Stimulated activated CD4-positive, alpha-beta T cell treated with anti-CD3 and anti-CD28 coated beads, Interleukin-1b, Interleukin-23, amount 100 ng/mL, for 24 hours (primary cell): ENCODE data around the gene IFI44.
A peak's percentile ranks its signal among the peaks of the same experiment; 100 is the strongest.

ENCODE experiments used
- DNase-seq, 4 experiments: peaks; one replicate each; pipeline ENCODE4 v3.0.0-alpha.2; 2020; ENCODE audit warnings: low read depth in 4 of 4, low spot score in 1 of 4

Gene IFI44

GRCh38 chr1:78649628-78650027, at the start of gene IFI44:
TSS of gene IFI44 (plus strand) at chr1:78649831. CDS start at chr1:78650196, 365 bp downstream.
- DNase-seq: peak; percentile 20 to 47 (median 44)

GRCh38 chr1:78601068-78601467, 48.6 kb upstream of the IFI44 start:
- no peak for DNase-seq

GRCh38 chr1:78603206-78603605, 46.4 kb upstream of the IFI44 start:
- no peak for DNase-seq

DNA sequence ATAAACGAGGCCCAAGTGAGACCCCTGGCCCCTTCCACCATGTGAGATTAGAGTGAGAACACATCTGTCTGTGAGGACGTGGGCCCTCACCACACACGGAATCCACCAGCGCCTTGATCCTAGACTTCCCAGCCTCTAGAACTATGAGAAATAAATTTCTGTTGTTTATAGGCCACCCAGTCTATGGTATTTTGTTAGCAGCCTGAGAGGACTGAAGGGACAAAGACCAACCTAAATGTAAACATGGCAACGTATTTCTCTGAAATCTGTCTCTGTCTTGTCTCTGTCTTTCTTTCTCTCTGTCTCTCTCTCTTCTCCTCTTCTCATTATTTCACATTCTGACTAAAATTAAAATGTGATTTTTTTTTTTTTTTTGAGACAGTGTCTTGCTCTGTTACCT, 45.0 kb upstream of the IFI44 start:
- DNase-seq: no peak

- DNase-seq: no peak
Observed at GRCh38 chr1:78606274-78606673, 43.4 kb upstream of the IFI44 start.

DNA sequence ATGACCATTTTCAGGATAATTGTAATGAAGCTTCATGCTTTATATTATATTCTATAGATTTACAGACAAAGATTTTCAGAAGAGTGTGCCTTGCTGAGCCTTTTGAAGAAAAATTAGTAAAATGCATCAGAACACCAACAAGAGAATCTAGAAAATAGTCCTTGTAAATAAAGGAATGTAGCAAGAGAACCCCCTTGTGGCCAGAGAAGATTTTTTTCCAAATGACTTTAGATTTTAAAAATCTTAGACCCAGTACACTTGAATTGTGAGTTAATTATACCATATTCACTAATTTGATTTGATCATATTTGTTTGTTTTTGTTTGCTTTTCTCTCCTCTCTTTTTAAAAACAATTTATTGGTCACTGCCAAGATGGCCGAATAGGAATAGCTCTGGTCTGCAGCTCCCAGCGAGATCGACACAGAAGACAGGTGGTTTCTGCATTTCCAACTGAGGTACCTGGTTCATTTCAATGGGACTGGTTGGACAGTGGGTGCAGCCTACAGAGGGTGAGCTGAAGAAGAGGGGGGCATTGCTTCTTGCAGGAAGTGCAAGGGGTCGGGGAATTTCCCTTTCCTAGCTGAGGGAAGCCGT, 42.2 kb upstream of the IFI44 start:
- no peak for DNase-seq

- no peak for DNase-seq
Observed at GRCh38 chr1:78607944-78608343, 41.7 kb upstream of the IFI44 start.

GRCh38 chr1:78617615-78618026, 32.0 kb upstream of the IFI44 start:
- peak in 3 of 4 experiments; percentile 14 to 24 (median 23) for DNase-seq

- no peak for DNase-seq
Observed at GRCh38 chr1:78619032-78619431, 30.6 kb upstream of the IFI44 start.

DNA sequence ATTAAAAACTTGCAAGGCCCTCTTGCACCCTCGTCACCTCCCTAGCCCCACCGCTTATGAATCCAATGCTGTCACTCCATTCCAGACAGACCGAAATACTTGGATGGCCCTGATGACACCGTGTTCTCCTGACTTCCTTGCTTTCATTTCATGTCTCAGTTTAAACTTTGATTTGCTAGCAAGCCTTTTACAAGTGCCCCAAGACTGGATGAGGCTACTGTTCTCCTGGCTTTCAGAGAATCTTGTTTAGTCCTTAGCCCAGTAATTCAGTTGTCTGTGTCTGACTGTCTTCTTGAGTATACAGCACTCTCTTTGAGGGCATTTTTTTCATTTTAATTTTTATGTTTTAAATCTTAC, 30.2 kb upstream of the IFI44 start:
- no peak for DNase-seq

- DNase-seq: peak; percentile 12 to 43 (median 31)
Observed at GRCh38 chr1:78619803-78620579, 29.6 kb upstream of the IFI44 start, which contains the start of gene IFI44L. TSS of gene IFI44L (plus strand) at chr1:78620448. CDS start at chr1:78627916, 7,468 bp downstream.

DNA sequence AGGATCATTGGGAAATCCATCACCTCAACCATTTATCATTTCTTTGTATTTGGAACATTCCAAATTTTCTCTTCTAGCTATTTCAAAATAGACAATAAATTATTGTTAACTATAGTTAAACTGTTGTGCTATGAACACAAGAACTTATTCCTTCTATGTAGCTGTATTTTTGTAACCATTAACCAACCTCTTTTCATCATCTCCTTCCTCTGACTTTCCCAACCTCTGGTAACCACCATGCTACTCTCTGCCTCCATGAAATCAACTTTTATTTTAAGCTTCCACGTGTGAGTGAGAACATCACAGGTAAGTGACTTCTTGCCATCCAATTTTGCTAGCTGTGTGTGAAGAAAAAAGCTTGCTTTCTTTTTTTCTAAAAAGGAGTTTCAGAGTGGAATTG, 29.0 kb upstream of the IFI44 start:
- DNase-seq: no peak

DNA sequence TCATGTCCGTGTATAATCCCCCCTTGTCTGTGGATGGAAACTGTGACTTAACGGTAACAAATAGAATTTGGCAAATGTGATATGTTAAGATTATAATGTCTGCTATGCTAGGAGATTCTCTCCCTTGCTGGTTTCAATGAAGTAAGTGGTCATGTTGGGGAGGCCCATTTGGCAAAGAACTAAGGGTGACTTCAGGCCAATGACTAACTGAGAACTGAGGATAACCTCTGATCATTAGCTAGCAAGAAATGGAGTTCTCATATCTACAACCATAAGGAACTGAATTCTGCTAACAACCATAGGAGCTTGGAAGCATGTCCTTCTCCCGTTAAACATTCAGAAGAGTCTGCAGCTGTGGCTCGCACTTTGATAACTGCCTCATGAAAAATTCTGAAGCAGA, 27.1 kb upstream of the IFI44 start:
- DNase-seq: no peak

DNA sequence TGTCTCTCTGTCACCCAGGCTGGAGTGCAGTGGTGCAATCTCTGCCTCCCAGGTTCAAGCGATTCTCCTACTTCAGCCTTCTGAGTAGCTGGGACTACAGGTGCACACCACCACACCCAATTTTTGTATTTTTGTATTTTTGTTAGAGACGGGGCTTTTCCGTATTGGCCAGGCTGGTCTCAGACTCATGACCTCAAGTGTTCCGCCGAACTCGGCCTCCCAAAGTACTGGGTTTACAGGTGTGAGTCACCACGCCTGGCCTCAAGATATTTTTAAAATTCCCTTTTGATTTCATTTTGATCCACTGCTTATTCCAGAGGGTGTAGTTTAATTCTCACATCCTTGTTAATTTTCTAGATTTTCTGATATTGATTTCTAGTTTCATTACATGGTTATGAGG, 25.6 kb upstream of the IFI44 start:
- no peak for DNase-seq

DNA sequence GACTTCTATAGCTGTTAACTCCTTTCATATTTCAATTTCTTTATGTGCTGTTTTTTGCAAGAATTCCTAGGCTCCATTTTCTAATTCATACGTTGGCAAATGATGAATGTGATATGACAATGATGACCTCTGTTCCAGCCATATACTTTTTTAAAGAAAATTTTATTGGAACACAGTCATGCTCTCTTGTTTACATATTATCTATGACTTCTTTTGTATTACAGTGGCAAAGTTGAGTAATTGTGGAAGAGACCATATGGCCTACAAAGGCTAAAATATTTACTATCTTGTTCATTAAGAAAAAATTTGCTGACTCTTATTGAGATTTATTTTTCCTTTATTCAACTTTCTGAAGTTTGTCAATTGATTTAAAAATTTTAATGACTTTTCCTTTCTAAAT, 22.3 kb upstream of the IFI44 start:
- DNase-seq: no peak

- DNase-seq: no peak
Observed at GRCh38 chr1:78630600-78630999, 19.0 kb upstream of the IFI44 start.

DNA sequence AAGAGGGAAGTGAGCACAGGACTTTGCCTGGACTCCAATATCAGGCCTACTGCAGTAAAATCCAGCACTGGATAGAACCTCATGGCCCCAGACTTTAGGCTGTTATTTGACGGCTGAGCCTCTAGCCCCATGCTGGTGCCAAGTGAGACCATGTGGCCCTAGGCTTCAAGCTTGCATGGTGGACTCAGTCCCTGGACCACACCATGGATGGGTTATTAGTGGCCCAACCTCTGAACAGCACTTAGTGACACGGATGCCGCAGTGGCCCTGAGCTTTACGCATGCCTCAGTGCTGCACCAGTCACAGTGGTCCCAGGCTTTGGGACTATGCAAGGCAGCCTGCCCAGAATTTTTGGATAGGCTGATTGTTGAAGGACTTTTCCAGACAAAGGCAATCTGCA, 16.4 kb upstream of the IFI44 start:
- no peak for DNase-seq

DNA sequence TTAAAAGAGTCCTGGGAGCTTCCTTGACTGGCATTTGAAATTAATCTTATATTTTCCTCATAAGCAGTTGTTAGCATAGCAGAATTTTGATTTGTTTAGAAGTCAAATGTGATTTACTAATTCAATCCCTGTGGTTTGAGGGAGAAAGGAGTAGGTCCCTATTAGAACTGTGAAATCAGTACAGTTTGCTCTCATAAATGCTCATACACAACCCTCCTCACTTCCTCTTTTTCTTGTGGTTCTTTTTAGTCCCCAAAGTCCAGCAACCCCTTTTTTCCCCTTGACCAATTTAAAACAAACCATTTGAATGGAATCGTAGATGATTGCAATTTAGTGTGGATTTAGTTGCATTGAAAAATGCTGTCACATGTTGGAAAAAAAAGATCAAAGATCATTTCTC, 9.2 kb upstream of the IFI44 start:
- no peak for DNase-seq

GRCh38 chr1:78641558-78641957, 8.1 kb upstream of the IFI44 start:
- DNase-seq: no peak

DNA sequence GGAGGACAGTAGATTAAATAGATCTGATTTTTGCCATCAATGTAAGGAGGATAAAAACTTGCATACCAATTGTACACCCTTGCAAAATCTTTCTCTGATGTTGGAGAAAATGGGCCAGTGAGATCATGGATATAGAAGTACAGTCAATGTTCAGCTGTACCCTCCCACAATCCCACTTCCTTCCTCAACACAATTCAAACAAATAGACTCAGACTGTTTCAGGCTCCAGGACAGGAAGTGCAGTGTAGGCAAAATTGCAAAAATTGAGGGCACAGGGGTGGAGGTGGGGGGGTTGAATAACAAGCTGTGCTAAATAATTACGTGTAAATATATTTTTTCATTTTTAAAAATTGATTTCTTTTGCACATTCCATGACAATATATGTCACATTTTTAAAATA, 3.9 kb upstream of the IFI44 start:
- no peak for DNase-seq

- no peak for DNase-seq
Observed at GRCh38 chr1:78647238-78647637, 2.4 kb upstream of the IFI44 start.

GRCh38 chr1:78650114-78650660, 556 bp downstream of the IFI44 start:
- DNase-seq: no peak

DNA sequence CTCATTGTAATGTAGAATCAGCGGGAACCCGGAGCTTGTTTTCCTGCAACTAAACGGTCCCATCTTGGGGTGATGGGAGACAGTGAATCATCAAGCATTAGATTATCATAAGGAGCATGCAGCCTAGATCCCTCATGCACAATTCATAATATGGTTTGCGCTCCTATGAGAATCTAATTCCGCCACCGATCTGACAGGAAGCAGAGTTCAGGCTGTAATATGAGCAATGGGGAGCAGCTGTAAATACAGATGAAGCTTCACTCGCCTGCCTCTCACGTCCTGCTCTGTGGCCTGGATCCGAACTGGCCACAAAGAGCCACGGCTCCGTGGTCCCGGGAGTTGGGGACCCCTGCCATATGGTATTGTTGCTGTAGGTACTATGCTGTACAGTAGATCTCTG, 1.6 kb downstream of the IFI44 start:
- no peak for DNase-seq
